CD14-positive monocyte (primary cell): ENCODE data around the gene SSBP3. TPM values are rescaled to one million over a fixed set of nuclear protein-coding genes. Genes with fewer than 3 reads are reported as not detected.

Experiments used
- DNase-seq, 3 donors: peaks; one replicate each; pipeline ENCODE4 v3.0.0-alpha.2; 2011 to 2022
- H2AFZ ChIP-seq: 2 replicates; pipeline ENCODE4 v1.6.0; 2012; ENCODE audit warnings: mild to moderate bottlenecking, low read depth, low read length, inconsistent platforms; ENCODE audit not compliant: insufficient read depth, poor library complexity, severe bottlenecking
- H3K27ac ChIP-seq, 2 donors: 1 replicate in 1 of 2; 2 replicates in 1 of 2; pipeline ENCODE4 v1.5.1; 2012 to 2013; ENCODE audit warnings: low read length in 2 of 2, control low read depth in 1 of 2, inconsistent platforms in 1 of 2, low read depth in 1 of 2, mild to moderate bottlenecking in 1 of 2
- H3K27me3 ChIP-seq, 2 donors: one replicate each; pipeline versions ENCODE4 v1.6.0 to v1.6.1; 2011 to 2013; ENCODE audit warnings: low read length in 2 of 2; ENCODE audit not compliant: control insufficient read depth in 2 of 2, insufficient read depth in 2 of 2
- H3K36me3 ChIP-seq, 2 donors: replicated peaks in 1 of 2; 1 replicate in 1 of 2; 2 replicates in 1 of 2; pipeline versions ENCODE4 v1.5.1 to v1.6.1; 2012 to 2013; ENCODE audit warnings: low read length in 2 of 2, control low read depth in 1 of 2, inconsistent platforms in 1 of 2, mild to moderate bottlenecking in 1 of 2; ENCODE audit not compliant: insufficient read depth in 2 of 2, control insufficient read depth in 1 of 2
- H3K4me1 ChIP-seq, 2 donors: 1 replicate in 1 of 2; 2 replicates in 1 of 2; pipeline versions ENCODE4 v1.5.1 to v1.6.1; 2012 to 2013; ENCODE audit warnings: low read length in 2 of 2, control low read depth in 1 of 2, inconsistent platforms in 1 of 2, mild to moderate bottlenecking in 1 of 2, moderate library complexity in 1 of 2; ENCODE audit not compliant: insufficient read depth in 2 of 2, control insufficient read depth in 1 of 2
- H3K4me2 ChIP-seq: replicated peaks from 2 replicates; pipeline ENCODE3; 2012; ENCODE audit warnings: low read length, moderate library complexity, mild to moderate bottlenecking; ENCODE audit not compliant: poor library complexity, severe bottlenecking; ENCODE audit errors: extremely low read depth
- H3K4me3 ChIP-seq, 3 experiments: fragments of 200-600 bp in 1 of 3; sonication (generic) in 1 of 3; replicated peaks in 1 of 3; 1 replicate in 2 of 3; 2 replicates in 1 of 3; pipeline ENCODE4 v1.5.1; 2011 to 2013; ENCODE audit warnings: low read length in 3 of 3, mild to moderate bottlenecking in 3 of 3, control low read depth in 2 of 3, low read depth in 2 of 3, inconsistent platforms in 1 of 3, moderate library complexity in 1 of 3
- H3K79me2 ChIP-seq: 2 replicates; pipeline ENCODE4 v1.6.0; 2012; ENCODE audit warnings: mild to moderate bottlenecking, control low read depth, inconsistent platforms, low read length, moderate library complexity; ENCODE audit not compliant: insufficient read depth
- H3K9ac ChIP-seq: 2 replicates; pipeline ENCODE4 v1.6.0; 2017; ENCODE audit warnings: low read length, mild to moderate bottlenecking; ENCODE audit not compliant: insufficient read depth, poor library complexity, severe bottlenecking
- H3K9me3 ChIP-seq, 2 donors: replicated peaks in 1 of 2; 1 replicate in 1 of 2; 2 replicates in 1 of 2; pipeline versions ENCODE4 v1.5.1 to v1.6.1; 2012 to 2013; ENCODE audit warnings: low read length in 2 of 2, control low read depth in 1 of 2; ENCODE audit not compliant: control insufficient read depth in 1 of 2, insufficient read depth in 1 of 2
- H4K20me1 ChIP-seq: 2 replicates; pipeline ENCODE4 v1.6.0; 2012; ENCODE audit warnings: mild to moderate bottlenecking, low read length, control low read depth, moderate library complexity; ENCODE audit not compliant: insufficient read depth
- H3K27ac Mint-ChIP-seq, 7 donors: one replicate each; pipeline ENCODE4 v1.8.0; 2020; ENCODE audit warnings: mild to moderate bottlenecking in 7 of 7, mixed read lengths in 7 of 7, moderate library complexity in 6 of 7, inconsistent platforms in 2 of 7
- H3K27me3 Mint-ChIP-seq, 3 donors: one replicate each; pipeline ENCODE4 v1.8.0; 2021 to 2022; ENCODE audit warnings: low read depth in 3 of 3, mild to moderate bottlenecking in 3 of 3, mixed read lengths in 3 of 3, moderate library complexity in 3 of 3, inconsistent platforms in 1 of 3
- H3K36me3 Mint-ChIP-seq, 2 donors: one replicate each; pipeline ENCODE4 v1.8.0; 2020; ENCODE audit warnings: mixed read lengths in 2 of 2, inconsistent platforms in 1 of 2, mild to moderate bottlenecking in 1 of 2
- H3K4me1 Mint-ChIP-seq: one replicate; pipeline ENCODE4 v1.8.0; 2020; ENCODE audit warnings: mild to moderate bottlenecking, mixed read lengths
- H3K4me3 Mint-ChIP-seq, 2 donors: one replicate each; pipeline ENCODE4 v1.8.0; 2020; ENCODE audit warnings: mild to moderate bottlenecking in 2 of 2, mixed read lengths in 2 of 2, moderate library complexity in 1 of 2
- H3K9me3 Mint-ChIP-seq, 7 donors: one replicate each; pipeline ENCODE4 v1.8.0; 2020 to 2022; ENCODE audit warnings: mixed read lengths in 7 of 7, mild to moderate bottlenecking in 6 of 7, moderate library complexity in 6 of 7, inconsistent platforms in 2 of 7
- CTCF ChIP-seq: fragments of 200-600 bp; IDR thresholded peaks from one replicate; pipeline ENCODE4 v1.8.0; 2022; ENCODE audit warnings: antibody characterized with exemption, mild to moderate bottlenecking
- WGBS: methylation state at CpG from one replicate; pipeline ENCODE4 v1.1.5; 2013; ENCODE audit warnings: missing lambda C conversion rate; ENCODE audit not compliant: insufficient coverage; 5-methylcytosine and 5-hydroxymethylcytosine counted together
- intact Hi-C, 2 donors: fragments of 100-400 bp; cut with micrococcal nuclease; formaldehyde crosslinking; loops; one replicate each; pipeline versions ENCODE4 v1.15.0 to v1.15.1; 2023
- polyA plus RNA-seq, 3 donors: library from polyadenylated mRNA; depleted of rRNA in 1 of 3; unstranded in 2 of 3; stranded (reverse) in 1 of 3; fragments of 300-500 nt in 2 of 3; fragments of >200 nt in 1 of 3; fragmentation: Illumina TruSeq in 2 of 3; gene quantifications; 1 replicate in 2 of 3; 2 replicates in 1 of 3; pipeline ENCODE4 v1.2.3, GENCODE V29; 2012 to 2021

Gene SSBP3
- polyA plus RNA-seq, 3 donors = 4.1 to 30.7 (median 4.3) TPM

GRCh38 chr1:54408147-54409066 lies 2.2 kb upstream of the SSBP3 start:
- peaks cover 32 to 52% of the 10 kb centered on the region in 2 donors for H3K4me1 ChIP-seq
- H3K4me3 Mint-ChIP-seq = peak overlapping the region; percentile 50 to 92
- peaks cover 3% of the 10 kb centered on the region for H3K79me2 ChIP-seq
- no peak for TF ChIP-seq CTCF
- H2AFZ ChIP-seq = peak overlapping the region; percentile 3
- peaks cover 0 to 2% (median 0%) of the 10 kb centered on the region in 7 donors for H3K9me3 Mint-ChIP-seq
- peaks cover 20% of the 10 kb centered on the region for H4K20me1 ChIP-seq
- H3K9me3 ChIP-seq = no peaks in the 10 kb centered on the region
- H3K27ac Mint-ChIP-seq = peak overlapping the region; percentile 87 to 95 (median 90)
- peaks cover 5 to 16% (median 8%) of the 10 kb centered on the region in 3 donors for H3K27me3 Mint-ChIP-seq
- WGBS = 48% methylated on average over 4 of the region's 9 CpGs
- H3K4me1 Mint-ChIP-seq = peaks cover 45% of the 10 kb centered on the region
- peak overlapping the region; percentile 90 for H3K4me2 ChIP-seq
- no peaks in the 10 kb centered on the region for H3K36me3 ChIP-seq
- H3K27ac ChIP-seq = peak overlapping the region in 1 of 2 donors; percentile 92
- H3K4me3 ChIP-seq = peak overlapping the region in 1 of 3 experiments; percentile 97
- peaks cover 3 to 11% of the 10 kb centered on the region in 2 donors for H3K36me3 Mint-ChIP-seq
- peak; percentile 78 to 94 (median 88) for DNase-seq
- no peak overlapping the region for H3K9ac ChIP-seq
- intact Hi-C loops = loop anchor here (5.0 to 10.0 kb wide), 4 partner anchors 184 to 461 kb away; partner anchors contain the start of genes PARS2 (in 2 of the 2), IFT25 (in 1 of the 2), LRRC42 (in 1 of the 2) and TCEANC2 (in 1 of the 2)
- peaks cover 0 to 8% of the 10 kb centered on the region in 2 donors for H3K27me3 ChIP-seq

DNA sequence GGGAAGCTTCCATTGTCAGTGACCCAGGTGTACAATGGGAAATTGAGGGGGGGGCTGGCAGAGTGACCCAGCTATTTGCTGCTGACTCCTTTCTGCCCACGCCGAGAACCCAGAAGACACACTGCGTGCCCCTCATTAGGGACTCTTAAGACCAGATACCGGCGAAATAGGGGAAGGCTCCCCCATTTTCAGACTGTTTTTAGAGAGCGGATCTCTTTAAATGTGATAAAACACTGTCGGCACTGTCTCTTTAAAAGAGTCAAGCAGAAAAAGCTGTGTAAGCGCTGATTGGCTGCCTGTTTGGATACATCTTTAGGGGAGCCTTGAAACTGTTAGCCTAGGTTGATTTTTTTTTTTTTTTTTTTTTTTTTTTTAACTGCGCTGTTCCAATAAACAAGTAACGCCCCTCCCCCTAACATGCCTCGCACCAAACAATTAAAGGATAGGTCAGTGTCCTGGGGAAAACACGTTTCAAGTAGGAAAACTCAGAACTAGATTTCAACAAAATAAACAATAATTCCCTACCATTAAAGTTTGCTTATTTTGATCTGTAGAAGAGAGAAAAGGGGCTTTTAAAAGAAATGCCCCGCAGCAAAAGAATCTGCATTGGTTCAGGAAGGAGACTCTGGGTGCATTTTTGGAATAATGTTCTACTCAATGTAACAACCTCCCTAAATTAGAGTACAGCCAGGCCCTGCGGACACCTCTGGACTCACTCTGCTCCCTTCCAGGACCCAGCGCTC lies 1.4 kb upstream of the SSBP3 start:
- Histone ChIP-seq H3K9ac (peak overlapping the region; percentile 87), H3K79me2 (peaks cover 3% of the 10 kb centered on the region), H3K27me3 (peaks cover 0 to 8% of the 10 kb centered on the region in 2 donors), H3K27ac (peak overlapping the region; percentile 57 to 92), H3K36me3 (peaks cover 0 to 5% of the 10 kb centered on the region in 2 donors), H3K9me3 (no peaks in the 10 kb centered on the region), H3K4me2 (peak overlapping the region; percentile 90), H3K4me1 (peaks cover 32 to 54% of the 10 kb centered on the region in 2 donors), H3K4me3 (peak overlapping the region; percentile 61 to 97 (median 96)), H4K20me1 (peaks cover 28% of the 10 kb centered on the region), H2AFZ (peak overlapping the region; percentile 87)
- Mint-ChIP-seq H3K27ac (peak overlapping the region; percentile 87 to 95 (median 93)), H3K27me3 (peaks cover 8 to 13% (median 11%) of the 10 kb centered on the region in 3 donors), H3K4me3 (peak overlapping the region; percentile 85 to 92), H3K36me3 (peaks cover 12 to 20% of the 10 kb centered on the region in 2 donors), H3K9me3 (peaks cover 0 to 2% (median 0%) of the 10 kb centered on the region in 7 donors), H3K4me1 (peaks cover 50% of the 10 kb centered on the region)
- 28% methylated on average over 6 of the region's 15 CpGs for WGBS
- peak; percentile 74 to 88 (median 79) for DNase-seq
- intact Hi-C loops = loop anchor here (1.0 to 10.0 kb wide), 6 partner anchors 81 to 460 kb away; partner anchors contain the start of genes PARS2 (in 2 of the 2), IFT25 (in 1 of the 2), LRRC42 (in 1 of the 2) and TCEANC2 (in 1 of the 2)
- TF ChIP-seq CTCF = no peak
